Mesenteric fat pad (tissue), 1 donor: ENCODE results near the gene NDUFS7. TPM values are rescaled to one million over a fixed set of nuclear protein-coding genes. Genes with fewer than 3 reads are reported as not detected.

Source experiments
- total RNA-seq: library from RNA; stranded (reverse); fragmentation: NEBNext Ultra II Directional; extraction: Animal tissue kit (Norgen Biotek cat#: 25700); gene quantifications from one replicate; pipeline ENCODE4 v1.2.1, GENCODE V29; 2021
- donor health status: DM: yes; HTN: yes; CAD: no.

Gene NDUFS7
- total RNA-seq, 1 donor from 2014 or later, result 75.3 TPM

Other genes starting within 250 kb of the NDUFS7 start
- 139 TPM for gene SBNO2, start 209.6 kb upstream of the NDUFS7 start, total RNA-seq
- gene STK11, start 178.1 kb upstream of the NDUFS7 start, total RNA-seq, result 60.8 TPM
- 6.2 TPM for gene CBARP, start 145.9 kb upstream of the NDUFS7 start, total RNA-seq
- 189 TPM for gene ATP5F1D, start 142.2 kb upstream of the NDUFS7 start, total RNA-seq
- 156 TPM for gene MIDN, start 135.3 kb upstream of the NDUFS7 start, total RNA-seq
- 243 TPM for gene CIRBP, start 114.6 kb upstream of the NDUFS7 start, total RNA-seq
- 53.2 TPM for gene FAM174C, start 108.4 kb upstream of the NDUFS7 start, total RNA-seq
- not detected for gene EFNA2, start 98.0 kb upstream of the NDUFS7 start, total RNA-seq
- gene GAMT, start 17.6 kb downstream of the NDUFS7 start, total RNA-seq, result 8.4 TPM
- 110 TPM for gene DAZAP1, start 23.7 kb downstream of the NDUFS7 start, total RNA-seq
- 909 TPM for gene RPS15, start 54.5 kb downstream of the NDUFS7 start, total RNA-seq
- gene APC2, start 66.2 kb downstream of the NDUFS7 start, total RNA-seq, result 0.10 TPM
- 21.6 TPM for gene C19orf25, start 95.3 kb downstream of the NDUFS7 start, total RNA-seq
- 0.96 TPM for gene PCSK4, start 106.4 kb downstream of the NDUFS7 start, total RNA-seq
- 7.4 TPM for gene REEP6, start 107.3 kb downstream of the NDUFS7 start, total RNA-seq
- 1.8 TPM for gene ADAMTSL5, start 129.1 kb downstream of the NDUFS7 start, total RNA-seq
- gene PLK5, start 140.2 kb downstream of the NDUFS7 start, total RNA-seq, result not detected
- 20.5 TPM for gene MEX3D, start 184.4 kb downstream of the NDUFS7 start, total RNA-seq
- 65.0 TPM for gene MBD3, start 209.0 kb downstream of the NDUFS7 start, total RNA-seq
- gene UQCR11, start 221.6 kb downstream of the NDUFS7 start, total RNA-seq, result 239 TPM